SK-N-SH (cell line): ENCODE results near the gene EFCAB8. TPM values are rescaled to one million over a fixed set of nuclear protein-coding genes. Genes with fewer than 3 reads are reported as not detected.

ENCODE experiments used
- CTCF ChIA-PET: fragments of 300-600, 350-600 bp; formaldehyde crosslinking; extraction: SDS; loops from one replicate; lab custom pipeline; 2021; lab: Yijun Ruan, JAX
- POLR2A ChIA-PET: fragments of 350-600 bp; sonication (Branson Sonifier 250); formaldehyde crosslinking; extraction: SDS; loops from one replicate; lab custom pipeline; 2020; ENCODE audit warnings: antibody characterized with exemption, inconsistent platforms; lab: Yijun Ruan, JAX
- DNase-seq: peaks from one replicate; pipeline ENCODE4 v3.0.0; 2012
- H2AFZ ChIP-seq: fragments of 200-600 bp; sonication (generic); 2 replicates; pipeline ENCODE4 v1.8.1; 2016; ENCODE audit warnings: antibody characterized with exemption, mild to moderate bottlenecking, low read depth
- H3F3A ChIP-seq: fragments of 200-600 bp; sonication (generic); replicated peaks from 2 replicates; pipeline ENCODE3; 2016; ENCODE audit warnings: antibody characterized with exemption, mild to moderate bottlenecking; ENCODE audit not compliant: insufficient read depth
- H3K27ac ChIP-seq, 2 experiments: fragments of 200-500 bp in 1 of 2; fragments of 200-600 bp in 1 of 2; sonication (Bioruptor generic) in 1 of 2; sonication (generic), shearing (Covaris generic) in 1 of 2; 2 replicates each; pipeline versions ENCODE4 v1.5.1 to v1.6.1; 2014 to 2016; ENCODE audit warnings: low read depth in 2 of 2, inconsistent platforms in 1 of 2, low read length in 1 of 2, mild to moderate bottlenecking in 1 of 2, mixed read lengths in 1 of 2
- H3K27me3 ChIP-seq: fragments of 200-600 bp; sonication (generic), shearing (Covaris generic); 2 replicates; pipeline ENCODE4 v1.6.1; 2016; ENCODE audit warnings: mixed run types; ENCODE audit not compliant: insufficient read depth
- H3K36me3 ChIP-seq, 2 experiments: fragments of 200-500 bp in 1 of 2; fragments of 200-600 bp in 1 of 2; sonication (Bioruptor generic) in 1 of 2; sonication (generic) in 1 of 2; replicated peaks in 1 of 2; 2 replicates each; pipeline versions ENCODE3 to v1.5.1; 2014 to 2016; ENCODE audit warnings: low read length in 1 of 2, mild to moderate bottlenecking in 1 of 2; ENCODE audit not compliant: insufficient read depth in 2 of 2, control insufficient read depth in 1 of 2
- H3K4me1 ChIP-seq, 2 experiments: fragments of 200-500 bp in 1 of 2; fragments of 200-600 bp in 1 of 2; sonication (Bioruptor generic) in 1 of 2; sonication (generic), shearing (Covaris generic) in 1 of 2; 2 replicates each; pipeline versions ENCODE4 v1.5.1 to v1.6.1; 2014 to 2016; ENCODE audit warnings: low read depth in 1 of 2, low read length in 1 of 2, mixed run types in 1 of 2; ENCODE audit not compliant: insufficient read depth in 2 of 2, control insufficient read depth in 1 of 2
- H3K4me2 ChIP-seq: fragments of 200-600 bp; sonication (generic), shearing (Covaris generic); 2 replicates; pipeline ENCODE4 v1.6.1; 2017; ENCODE audit warnings: mixed run types
- H3K4me3 ChIP-seq, 2 experiments: fragments of 200-500 bp in 1 of 2; fragments of 200-600 bp in 1 of 2; sonication (Bioruptor generic) in 1 of 2; sonication (generic), shearing (Covaris generic) in 1 of 2; 2 replicates each; pipeline versions ENCODE4 v1.5.1 to v1.8.1; 2014 to 2016; ENCODE audit warnings: low read depth in 2 of 2, inconsistent platforms in 1 of 2, low read length in 1 of 2, mild to moderate bottlenecking in 1 of 2, mixed read lengths in 1 of 2, moderate library complexity in 1 of 2
- H3K79me2 ChIP-seq: fragments of 200-600 bp; sonication (generic); 2 replicates; pipeline ENCODE4 v1.8.1; 2017; ENCODE audit warnings: mild to moderate bottlenecking; ENCODE audit not compliant: insufficient read depth
- H3K9ac ChIP-seq: fragments of 200-600 bp; sonication (generic); 2 replicates; pipeline ENCODE4 v1.6.1; 2017; ENCODE audit warnings: mixed run types
- H3K9me2 ChIP-seq: fragments of 200-600 bp; sonication (generic); 2 replicates; pipeline ENCODE4 v1.6.1; 2017; ENCODE audit warnings: mixed run types
- H3K9me3 ChIP-seq: fragments of 200-600 bp; sonication (generic); 2 replicates; pipeline ENCODE4 v1.6.1; 2017; ENCODE audit warnings: mixed run types, mild to moderate bottlenecking, moderate library complexity
- H4K20me1 ChIP-seq: fragments of 200-600 bp; sonication (generic); 2 replicates; pipeline ENCODE4 v1.6.1; 2017; ENCODE audit warnings: mild to moderate bottlenecking, mixed run types; ENCODE audit not compliant: insufficient read depth
- ELF1 ChIP-seq: IDR thresholded peaks from 2 replicates; pipeline ENCODE4 v1.4.0; 2012
- EP300 ChIP-seq, 2 experiments: IDR thresholded peaks; 2 replicates each; pipeline versions ENCODE4 v1.4.0 to v1.6.1; 2012; ENCODE audit warnings: borderline replicate concordance in 1 of 2, low read depth in 1 of 2, low read length in 1 of 2
- EZH2phosphoT487 ChIP-seq: fragments of 200-600 bp; sonication (generic); IDR thresholded peaks from 2 replicates; pipeline ENCODE4 v1.6.1; 2017; ENCODE audit warnings: low read depth, mixed run types, mild to moderate bottlenecking, antibody characterized with exemption, moderate library complexity, borderline replicate concordance
- FOSL2 ChIP-seq: IDR thresholded peaks from 2 replicates; pipeline ENCODE4 v1.4.0; 2012; ENCODE audit warnings: low read depth, mild to moderate bottlenecking, moderate library complexity, borderline replicate concordance
- FOXJ3 ChIP-seq: sonication (generic); formaldehyde crosslinking; IDR thresholded peaks from 2 replicates; pipeline ENCODE4 v1.5.1; 2020; ENCODE audit warnings: mild to moderate bottlenecking, missing genetic modification reagents
- IRF3 ChIP-seq: fragments of 150-350 bp; IDR thresholded peaks from 2 replicates; pipeline ENCODE4 v1.6.1; 2016; ENCODE audit warnings: mild to moderate bottlenecking, low read depth, low read length
- POLR2AphosphoS5 ChIP-seq: IDR thresholded peaks from 2 replicates; pipeline ENCODE4 v1.6.1; 2012; ENCODE audit warnings: low read depth, low read length
- RAD21 ChIP-seq: IDR thresholded peaks from 2 replicates; pipeline ENCODE4 v1.6.1; 2012; ENCODE audit warnings: mild to moderate bottlenecking, low read length
- RCOR1 ChIP-seq: fragments of 150-350 bp; IDR thresholded peaks from 2 replicates; pipeline ENCODE4 v1.6.1; 2017; ENCODE audit warnings: antibody characterized with exemption, low read length
- SIN3A ChIP-seq: IDR thresholded peaks from 2 replicates; pipeline ENCODE4 v1.6.1; 2012; ENCODE audit warnings: low read depth, mild to moderate bottlenecking, low read length, moderate library complexity, borderline replicate concordance
- TAF1 ChIP-seq: IDR thresholded peaks from 2 replicates; pipeline ENCODE4 v1.6.1; 2012; ENCODE audit warnings: low read depth, mild to moderate bottlenecking, low read length, moderate library complexity, borderline replicate concordance
- TCF12 ChIP-seq: IDR thresholded peaks from 2 replicates; pipeline ENCODE4 v1.4.0; 2012
- USF1 ChIP-seq: IDR thresholded peaks from 2 replicates; pipeline ENCODE4 v1.4.0; 2012; ENCODE audit warnings: low read depth, borderline replicate concordance
- YY1 ChIP-seq: IDR thresholded peaks from 2 replicates; pipeline ENCODE4 v1.4.0; 2012; ENCODE audit warnings: low read depth, mild to moderate bottlenecking
- ZBTB33 ChIP-seq: IDR thresholded peaks from 2 replicates; pipeline ENCODE4 v1.4.0; 2012; ENCODE audit warnings: low read depth, borderline replicate concordance
- WGBS: methylation state at CpG from one replicate; pipeline ENCODE4 v1.1.6; 2017; ENCODE audit warnings: low lambda C conversion rate; 5-methylcytosine and 5-hydroxymethylcytosine counted together
- polyA plus RNA-seq, 3 experiments: library from polyadenylated mRNA; depleted of rRNA; stranded (reverse); fragments of >200 nt; gene quantifications; 2 replicates each; pipeline ENCODE4 v1.2.3, GENCODE V29; 2012

EFCAB8 gene
- polyA plus RNA-seq, 1 of the 3 experiments (the other 2 are of a cell fraction): not detected

- DNase-seq: no peak
- H4K20me1 ChIP-seq: no peaks in the 10 kb centered on the region
- no peak overlapping the region for H3K4me3 ChIP-seq
- H3F3A ChIP-seq: no peaks in the 10 kb centered on the region
- no peaks in the 10 kb centered on the region for H3K36me3 ChIP-seq
- no peak overlapping the region for H3K9ac ChIP-seq
- H3K4me1 ChIP-seq: no peaks in the 10 kb centered on the region
- H3K79me2 ChIP-seq: no peaks in the 10 kb centered on the region
- peaks cover 31% of the 10 kb centered on the region; the same call in 1 of the 2 replicates for H3K27me3 ChIP-seq
- no peak overlapping the region for H3K4me2 ChIP-seq
- no peaks in the 10 kb centered on the region for H3K9me3 ChIP-seq
- ChIA-PET CTCF (interaction anchor here (1.5 kb wide), 2 partner anchors 14 to 38 kb away, joined by 3 read pairs; no protein-coding TSS in a partner anchor), POLR2A (no interaction called here)
- 36% methylated on average over 3 of the region's 5 CpGs for WGBS
- no peak overlapping the region for H3K27ac ChIP-seq
- no peaks in the 10 kb centered on the region for H3K9me2 ChIP-seq
- H2AFZ ChIP-seq: no peak overlapping the region
- TF ChIP-seq TCF12: no peak
- no peak for TF ChIP-seq ELF1
- TF ChIP-seq RCOR1: no peak
- no peak for TF ChIP-seq EP300 (IDR thresholded peaks at IDR 0.05; ENCODE audit: borderline replicate concordance in 1 of 2, low read depth in 1 of 2, low read length in 1 of 2)
- no peak for TF ChIP-seq TAF1
Observed at GRCh38 chr20:32930701-32931100, 72.0 kb downstream of the EFCAB8 start.

- ChIA-PET POLR2A (no interaction called here), CTCF (no interaction called here)
- Histone ChIP-seq H3K4me1 (no peaks in the 10 kb centered on the region), H3K27me3 (peaks cover 21% of the 10 kb centered on the region; the same call in 1 of the 2 replicates), H3K4me2 (no peak overlapping the region), H3K9me3 (no peaks in the 10 kb centered on the region; the same call in 1 of the 2 replicates), H3K4me3 (no peak overlapping the region), H3K79me2 (no peaks in the 10 kb centered on the region), H3K27ac (no peak overlapping the region), H3K9me2 (no peaks in the 10 kb centered on the region), H2AFZ (no peak overlapping the region), H4K20me1 (no peaks in the 10 kb centered on the region), H3K9ac (no peak overlapping the region), H3F3A (no peaks in the 10 kb centered on the region), H3K36me3 (no peaks in the 10 kb centered on the region)
- no peak for DNase-seq
- TF ChIP-seq RAD21 (no peak), USF1 (no peak)
- 0% methylated on average over 4 of the region's 4 CpGs for WGBS
Observed at GRCh38 chr20:32934580-32934979, 75.9 kb downstream of the EFCAB8 start.

GRCh38 chr20:32941155-32941885, 82.6 kb downstream of the EFCAB8 start:
- Histone ChIP-seq H3K79me2 (no peaks in the 10 kb centered on the region), H3K4me2 (no peak overlapping the region), H3K9me2 (no peaks in the 10 kb centered on the region), H3K4me1 (no peaks in the 10 kb centered on the region), H3K4me3 (no peak overlapping the region), H3K27me3 (no peaks in the 10 kb centered on the region), H2AFZ (no peak overlapping the region), H3K9ac (no peak overlapping the region), H4K20me1 (no peaks in the 10 kb centered on the region), H3K9me3 (no peaks in the 10 kb centered on the region; the same call in 1 of the 2 replicates), H3K27ac (no peak overlapping the region), H3K36me3 (no peaks in the 10 kb centered on the region), H3F3A (no peaks in the 10 kb centered on the region)
- CTCF ChIA-PET: interaction anchor here (1.0 kb wide), 1 partner anchor 29 kb away, joined by 3 read pairs; no protein-coding TSS in a partner anchor
- no peak for DNase-seq
- 31% methylated on average over 4 of the region's 4 CpGs for WGBS
- TF ChIP-seq ZBTB33 (no peak), POLR2AphosphoS5 (no peak), SIN3A (no peak), YY1 (no peak), FOXJ3 (CRISPR knock-in tag) (no peak), FOSL2 (no peak), ELF1 (no peak), IRF3 (no peak), EZH2phosphoT487 (no peak), RCOR1 (no peak)
- POLR2A ChIA-PET: no interaction called here
